Iris pigment epithelial cell (primary cell): Measurements from ENCODE around the gene GNB1.
A peak's percentile ranks its signal among the peaks of the same experiment; 100 is the strongest.

Source experiments
- DNase-seq: peaks from one replicate; pipeline ENCODE4 v3.0.0-alpha.2; 2011; ENCODE audit warnings: low read depth

The GNB1 gene

GRCh38 chr1:1922956-1923833 lies 32.3 kb upstream of the GNB1 start:
- DNase-seq: no peak

- no peak for DNase-seq
Measured at GRCh38 chr1:1922702-1922955, 31.7 kb upstream of the GNB1 start.

GRCh38 chr1:1921901-1922701 lies 31.2 kb upstream of the GNB1 start:
- DNase-seq: no peak

GRCh38 chr1:1921459-1921862 lies 30.6 kb upstream of the GNB1 start:
- no peak for DNase-seq

GRCh38 chr1:1920608-1921458 lies 29.9 kb upstream of the GNB1 start:
- no peak for DNase-seq

- DNase-seq: no peak
Measured at GRCh38 chr1:1920057-1920607, 29.2 kb upstream of the GNB1 start.

GRCh38 chr1:1919304-1920056 lies 28.6 kb upstream of the GNB1 start:
- peak; percentile 97 for DNase-seq

GRCh38 chr1:1918901-1919303 lies 28.0 kb upstream of the GNB1 start, which contains the start of gene TMEM52:
TMEM52 (minus strand) TSS chr1:1919279; CDS start chr1:1919265, 14 bp downstream.
- no peak for DNase-seq

- no peak for DNase-seq
Measured at GRCh38 chr1:1917995-1918900, 27.4 kb upstream of the GNB1 start.

- DNase-seq: no peak
Measured at GRCh38 chr1:1917304-1917976, 26.6 kb upstream of the GNB1 start.

GRCh38 chr1:1916851-1917251 lies 26.0 kb upstream of the GNB1 start:
- no peak for DNase-seq

- no peak for DNase-seq
Measured at GRCh38 chr1:1915911-1916840, 25.3 kb upstream of the GNB1 start.

GRCh38 chr1:1914971-1915692 lies 24.2 kb upstream of the GNB1 start, which contains the start of gene CALML6:
CALML6 (plus strand) TSS chr1:1915260; CDS start chr1:1915281, 21 bp downstream.
- no peak for DNase-seq

GRCh38 chr1:1914101-1914970 lies 23.4 kb upstream of the GNB1 start:
- DNase-seq: no peak

GRCh38 chr1:1911350-1912041 lies 20.6 kb upstream of the GNB1 start:
- DNase-seq: no peak

- no peak for DNase-seq
Measured at GRCh38 chr1:1910651-1911331, 19.9 kb upstream of the GNB1 start.
